Non-pigmented ciliary epithelial cell (primary cell): Measurements from ENCODE around the gene NRG3.

Source experiments
- DNase-seq: peaks from one replicate; pipeline ENCODE4 v3.0.0-alpha.2; 2010; ENCODE audit warnings: low read depth

NRG3 gene

DNA sequence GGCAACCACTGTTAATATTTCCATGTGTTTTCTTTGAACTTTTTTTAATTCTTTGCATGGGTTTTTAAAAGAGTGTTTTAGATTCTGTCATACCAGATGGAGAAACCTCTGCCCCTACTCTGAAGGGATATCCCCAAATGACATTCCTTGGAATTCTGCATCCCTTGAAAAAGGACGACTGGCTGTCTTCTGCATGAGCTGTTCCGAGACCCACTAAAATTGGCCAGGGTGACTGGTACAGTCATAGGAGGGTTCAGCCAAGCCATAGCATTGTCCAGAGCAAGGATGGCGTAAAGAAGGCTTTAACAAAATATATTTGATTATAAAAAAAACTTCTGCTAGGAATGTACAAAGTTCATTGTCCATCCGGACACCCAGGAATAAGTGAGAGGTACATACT lies 952.9 kb downstream of the NRG3 start:
- DNase-seq: no peak

DNA sequence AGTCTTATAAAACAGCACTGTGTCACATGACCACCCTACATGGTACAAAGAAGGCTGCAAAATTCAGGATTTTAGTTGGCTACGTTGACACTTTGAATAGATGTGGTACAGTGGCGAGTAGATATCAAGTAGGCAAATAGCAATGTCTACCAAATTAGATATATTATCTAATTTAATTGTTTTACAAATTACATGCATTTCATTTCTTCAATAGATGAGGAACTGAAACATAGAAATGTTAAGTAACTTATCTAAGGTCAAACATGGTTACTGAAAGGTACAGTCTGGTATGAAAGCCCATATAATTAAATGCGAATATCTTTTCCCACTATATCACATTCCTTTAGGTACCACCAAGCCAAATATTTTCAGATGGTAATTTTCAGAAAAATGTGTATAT lies 972.2 kb downstream of the NRG3 start:
- no peak for DNase-seq

DNA sequence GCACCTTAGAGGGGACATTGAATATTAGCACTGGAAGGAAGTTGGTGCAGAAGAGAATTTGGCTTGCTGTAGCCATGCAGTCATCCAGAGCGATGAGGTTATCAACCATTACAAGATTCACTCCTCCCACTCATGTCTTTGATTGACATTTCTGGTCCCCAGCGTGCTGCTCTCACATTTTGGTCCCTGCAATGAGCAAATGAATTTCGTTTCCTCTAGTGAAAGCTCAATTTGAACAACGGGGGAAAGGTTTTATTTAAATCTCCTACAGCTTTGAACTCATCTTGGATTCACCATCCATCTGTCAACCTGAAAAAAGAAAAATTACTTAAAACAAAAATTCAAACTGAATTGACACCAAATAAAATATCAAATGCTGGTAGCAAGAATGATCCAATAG lies 975.2 kb downstream of the NRG3 start:
- DNase-seq: no peak

DNA sequence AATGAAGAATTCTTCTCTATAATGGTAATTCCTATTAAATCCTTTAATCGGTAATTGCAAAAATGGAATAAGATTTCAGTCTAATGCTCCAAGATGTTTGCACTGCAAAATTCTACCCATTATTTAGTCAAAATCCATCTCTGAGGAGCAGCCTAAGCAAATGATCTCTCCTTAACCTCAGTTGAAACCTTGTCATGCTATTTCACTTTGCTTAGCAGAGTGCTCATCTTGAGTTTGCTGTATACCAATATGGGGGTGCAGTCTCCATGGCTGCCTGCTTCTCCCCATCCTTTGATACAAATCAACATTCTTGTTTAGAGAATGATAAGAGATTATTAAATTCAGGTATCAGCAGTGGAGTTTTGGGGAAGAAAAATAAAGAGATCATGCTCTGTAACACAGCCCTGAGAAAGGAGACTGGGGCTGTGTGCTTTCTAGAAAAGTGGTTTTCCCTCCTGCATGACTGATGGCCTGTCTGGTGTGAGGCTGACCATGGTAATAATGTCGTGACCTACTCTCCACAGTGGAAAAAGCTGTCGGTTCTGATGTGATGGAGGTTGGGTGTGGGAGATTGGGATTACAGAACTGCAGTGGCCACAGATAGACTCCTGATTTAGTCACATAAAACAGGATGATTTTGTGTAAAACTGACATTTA lies 982.1 kb downstream of the NRG3 start:
- DNase-seq: no peak

DNA sequence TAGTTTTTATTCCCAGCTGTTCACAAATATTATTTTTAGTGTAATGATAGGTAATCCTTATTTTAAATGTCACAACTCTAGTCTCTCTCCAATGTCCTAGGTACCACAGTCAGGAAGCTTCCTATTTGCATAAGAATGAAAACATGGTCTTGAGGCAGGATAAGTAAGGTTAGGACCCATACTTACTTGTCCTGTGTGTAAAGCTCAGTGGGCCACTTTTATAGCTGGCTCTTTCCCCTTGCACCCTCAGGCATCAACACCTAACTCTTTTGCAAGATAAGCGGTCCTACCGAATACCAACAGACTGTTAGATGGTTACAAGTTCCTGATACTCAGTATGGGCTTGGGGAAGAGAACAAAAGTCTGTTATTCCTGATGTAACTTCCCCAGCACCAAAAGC lies 986.9 kb downstream of the NRG3 start:
- no peak for DNase-seq

DNA sequence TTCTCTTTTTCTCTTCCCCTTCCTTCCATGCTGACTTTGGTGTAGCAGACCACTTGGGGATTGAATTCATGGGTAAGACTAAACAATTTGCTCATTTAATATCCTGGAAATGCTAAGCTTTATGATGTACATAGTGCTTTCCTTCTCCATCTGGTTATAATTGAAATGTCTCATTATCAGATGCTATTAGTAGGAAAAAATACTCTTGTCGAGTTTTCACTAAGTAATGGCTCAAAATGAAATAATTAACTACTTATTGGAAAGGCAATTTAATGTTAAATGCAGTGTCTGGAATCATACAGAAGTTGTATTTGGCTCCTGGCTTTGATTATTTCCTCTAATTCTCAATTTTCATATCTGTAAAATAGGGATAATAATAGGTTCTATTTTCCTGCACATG lies 990.4 kb downstream of the NRG3 start:
- DNase-seq: no peak

DNA sequence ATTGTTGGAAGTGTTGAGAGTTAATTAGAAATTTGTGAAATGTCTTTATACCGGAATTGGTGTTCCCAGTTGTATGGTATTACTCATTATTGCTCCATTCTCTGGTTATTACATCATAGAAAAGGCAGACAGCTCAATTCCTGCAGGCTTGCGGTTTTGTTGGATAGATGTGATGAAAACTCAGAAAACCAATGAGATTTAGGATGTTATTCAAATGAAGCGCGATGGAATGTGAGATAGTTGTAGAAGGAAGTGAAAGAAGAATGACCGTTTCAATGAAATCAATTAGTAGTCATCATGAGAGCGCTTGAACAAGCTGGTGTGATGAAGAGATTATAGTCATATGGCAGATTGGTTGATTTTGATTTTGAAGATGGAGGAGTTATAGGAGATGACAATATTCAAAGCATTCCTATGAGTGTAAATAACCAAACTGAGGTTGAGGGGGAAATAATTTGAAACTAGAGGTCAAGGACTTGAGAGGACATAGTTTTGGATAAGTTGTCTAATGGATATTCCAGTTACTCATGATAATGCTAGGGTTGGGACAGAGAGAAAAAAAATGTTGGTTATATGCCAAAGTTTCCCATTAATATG lies 991.5 kb downstream of the NRG3 start:
- DNase-seq: peak; percentile 65

DNA sequence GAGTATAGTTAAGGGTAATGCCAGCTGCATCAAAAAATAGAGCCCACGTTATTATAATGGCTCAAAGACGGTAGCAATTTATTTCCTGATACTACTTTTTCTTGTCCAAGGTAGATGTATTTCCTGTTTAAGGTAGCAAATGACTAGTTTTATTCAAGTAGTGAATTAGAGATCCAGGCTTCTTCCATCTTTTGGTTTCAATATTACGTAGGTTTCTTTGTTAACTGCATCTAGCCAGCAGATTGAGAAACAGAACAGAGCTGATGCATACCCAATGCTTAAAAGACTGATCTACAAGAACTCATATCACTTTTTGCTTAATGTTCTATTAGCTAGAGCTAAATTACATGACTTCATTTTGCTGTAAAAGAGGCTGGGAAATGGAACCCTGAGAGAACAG lies 992.1 kb downstream of the NRG3 start:
- DNase-seq: no peak

DNA sequence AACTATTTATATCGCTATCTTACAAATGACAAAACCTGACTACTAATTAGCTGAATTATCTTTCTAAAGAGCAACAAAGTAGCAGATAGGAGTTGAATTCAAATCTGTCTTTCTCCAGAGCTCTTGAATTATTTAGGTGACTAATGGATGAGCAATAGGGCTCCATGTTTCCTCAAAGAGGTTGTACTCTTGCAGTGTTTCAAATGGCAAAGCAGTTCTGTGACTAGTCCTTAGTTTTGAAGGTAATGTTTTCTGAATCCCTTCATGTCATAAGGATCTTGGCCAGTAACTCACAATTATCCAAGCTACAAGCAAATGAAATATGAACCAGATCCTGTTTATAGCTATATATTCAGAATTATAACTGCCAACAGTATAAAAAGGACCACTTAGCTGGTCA lies 999.7 kb downstream of the NRG3 start:
- DNase-seq: no peak

DNA sequence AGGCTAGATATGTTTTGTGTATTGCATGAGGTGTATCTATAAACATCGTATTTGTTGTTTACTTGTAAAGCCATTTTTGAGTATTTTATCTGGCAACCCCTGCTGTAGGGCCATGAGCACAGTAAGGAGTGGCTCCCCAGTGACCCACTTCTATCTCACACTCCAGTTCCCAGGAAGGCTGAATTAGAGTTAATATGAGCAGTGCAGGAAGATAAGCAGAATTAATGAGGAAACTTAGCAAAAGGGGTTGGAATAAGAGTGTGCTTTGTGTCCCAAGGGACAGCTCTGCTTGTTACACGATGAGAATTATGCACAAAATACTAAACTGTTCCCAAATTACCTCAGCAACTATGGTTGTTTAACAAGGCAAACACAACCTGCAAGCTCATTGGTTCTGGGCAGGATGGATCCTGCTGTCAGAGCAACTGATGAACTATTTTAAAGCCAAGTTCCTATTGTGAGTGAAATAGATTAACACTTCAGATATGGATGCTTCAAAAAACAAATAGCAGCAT lies 1005.8 kb downstream of the NRG3 start:
- no peak for DNase-seq

DNA sequence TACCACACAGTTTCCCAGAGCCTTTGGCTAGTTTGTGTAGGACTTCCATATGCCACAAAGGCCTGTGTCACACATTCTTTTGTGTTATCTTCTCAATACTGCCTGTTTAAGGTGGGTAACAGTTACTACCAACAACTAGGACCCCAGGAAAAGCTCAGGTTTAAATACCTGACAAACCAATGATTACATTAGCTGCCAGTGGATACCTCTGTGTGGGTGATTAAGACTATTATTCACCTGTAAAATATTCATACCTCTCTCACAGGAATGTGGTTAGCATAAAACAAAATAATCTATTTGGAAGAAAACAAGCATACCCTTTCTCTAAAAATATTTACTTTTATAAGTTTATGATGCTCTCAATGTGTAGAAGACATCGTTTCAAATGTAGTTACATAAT lies 1007.7 kb downstream of the NRG3 start:
- DNase-seq: no peak

DNA sequence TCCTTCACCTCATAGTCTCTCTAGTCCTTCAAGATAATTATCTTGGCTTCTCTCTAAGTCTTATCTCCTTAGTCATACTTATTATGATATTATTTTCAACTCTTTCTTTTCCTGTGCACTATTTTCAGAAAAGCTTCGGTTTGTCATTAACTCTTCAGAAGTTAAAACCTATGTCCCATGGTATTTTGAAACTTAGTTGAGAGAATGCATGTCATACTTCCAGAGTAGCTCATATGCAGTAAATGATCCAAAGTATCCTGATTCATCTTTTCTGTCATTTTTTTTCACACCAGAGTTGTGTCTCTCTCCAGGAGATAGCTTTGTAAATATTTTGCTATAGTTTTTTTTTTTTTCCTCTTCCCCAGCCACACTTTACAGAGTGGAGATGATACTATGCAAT lies 1008.6 kb downstream of the NRG3 start:
- DNase-seq: no peak

DNA sequence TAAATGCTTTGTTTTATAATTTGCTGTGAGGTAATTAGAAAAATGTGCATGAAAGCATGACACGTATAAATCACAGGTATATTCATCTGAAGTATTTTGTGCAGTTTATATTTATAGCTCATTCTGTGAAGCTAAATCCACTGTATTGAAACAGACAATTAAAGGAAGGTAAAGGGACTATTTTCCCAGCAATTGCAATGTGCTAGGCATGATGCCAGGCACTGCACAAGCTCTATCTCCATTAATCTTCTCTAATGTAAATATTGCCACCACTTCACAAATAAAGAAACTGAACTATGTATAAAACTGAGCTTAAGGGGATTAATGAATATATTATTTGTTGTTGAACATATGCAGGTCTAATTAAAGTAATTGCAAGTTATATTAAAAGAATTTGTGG lies 1012.5 kb downstream of the NRG3 start:
- no peak for DNase-seq

DNA sequence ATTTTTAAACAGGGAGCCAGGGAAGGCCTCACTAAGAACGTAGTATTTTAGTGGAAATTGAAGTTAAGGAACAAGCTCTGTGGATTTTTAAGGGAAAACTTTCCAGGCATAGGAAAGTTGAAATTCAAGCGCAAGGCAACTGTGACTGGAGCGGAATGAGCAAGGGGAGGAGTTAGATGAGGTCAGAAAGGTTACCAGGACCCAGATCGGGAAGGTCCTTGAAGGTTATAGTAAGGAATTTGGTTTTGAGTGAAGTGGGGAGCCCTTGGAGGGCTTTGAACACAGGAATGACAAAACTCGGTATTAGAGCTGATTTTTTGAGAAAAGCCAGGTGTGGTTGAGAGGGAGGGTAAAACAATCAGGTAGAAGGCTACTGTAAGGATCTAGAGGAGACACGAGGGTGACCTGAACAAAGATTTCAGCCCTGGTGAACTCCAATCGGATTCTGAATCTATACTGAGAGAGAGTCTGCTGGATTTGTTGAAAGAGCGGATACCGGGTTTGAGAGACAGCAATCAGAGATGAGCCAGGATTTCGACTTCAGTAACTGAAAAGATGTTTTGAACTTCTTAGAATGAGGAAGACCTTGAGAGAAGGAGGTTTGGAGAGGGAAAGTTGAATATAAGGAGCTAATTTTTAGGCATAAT lies 1013.9 kb downstream of the NRG3 start:
- no peak for DNase-seq

DNA sequence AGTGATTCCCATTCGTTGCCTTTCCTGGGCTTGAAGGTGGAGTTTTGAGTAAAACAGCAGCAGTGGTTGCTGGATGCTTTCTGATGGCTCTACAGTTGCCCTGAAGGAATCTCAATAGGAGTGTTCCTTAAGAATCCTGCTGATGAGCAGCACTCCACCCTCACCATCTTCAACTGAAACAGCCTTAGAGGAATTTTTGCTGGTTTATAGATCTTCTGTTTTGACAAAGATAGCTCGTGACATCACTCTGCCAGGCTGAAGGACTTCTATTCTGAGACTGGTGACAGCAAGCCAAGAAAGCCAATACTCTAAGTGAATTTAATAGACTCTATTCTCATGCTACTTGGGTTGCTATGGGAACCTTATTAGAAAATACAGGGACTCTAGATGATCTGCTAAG lies 1014.7 kb downstream of the NRG3 start:
- DNase-seq: no peak

DNA sequence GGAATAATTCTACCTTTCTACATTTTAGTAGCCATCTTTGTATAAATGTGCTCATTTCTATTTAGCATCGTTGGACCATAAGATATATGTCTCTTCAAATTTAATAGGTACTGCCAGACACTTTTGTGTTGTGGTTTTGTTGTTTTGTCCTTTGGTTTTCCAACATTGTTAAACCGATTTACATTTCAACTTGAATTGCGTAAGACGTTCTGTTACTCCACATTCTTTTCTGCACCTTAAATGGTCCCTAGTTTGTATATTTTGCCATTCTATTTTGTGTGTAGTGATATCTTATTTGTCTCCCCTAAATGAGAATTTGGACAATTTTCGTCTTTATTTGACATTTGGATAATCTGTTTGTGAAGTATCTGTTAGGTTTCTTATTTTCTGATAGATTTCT lies 1015.6 kb downstream of the NRG3 start:
- no peak for DNase-seq

DNA sequence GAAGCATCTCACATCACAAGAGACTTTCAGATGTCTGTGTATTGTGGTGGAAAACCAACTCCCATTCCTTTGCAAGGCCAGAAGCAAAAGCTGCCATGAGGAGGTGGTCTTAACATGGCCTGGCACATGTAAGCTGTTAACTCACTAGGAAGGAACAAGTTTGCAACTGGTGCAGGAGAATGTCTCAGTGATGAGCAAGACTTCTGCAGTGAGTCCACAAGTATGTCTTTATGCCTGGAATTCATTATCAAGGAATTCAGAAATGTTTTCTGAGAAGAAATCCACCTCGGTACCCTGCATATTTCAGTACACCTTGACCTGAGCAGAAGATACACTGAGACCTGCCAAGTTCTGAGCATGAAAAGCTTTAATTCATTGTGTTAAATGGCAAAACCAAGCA lies 1033.1 kb downstream of the NRG3 start:
- no peak for DNase-seq

DNA sequence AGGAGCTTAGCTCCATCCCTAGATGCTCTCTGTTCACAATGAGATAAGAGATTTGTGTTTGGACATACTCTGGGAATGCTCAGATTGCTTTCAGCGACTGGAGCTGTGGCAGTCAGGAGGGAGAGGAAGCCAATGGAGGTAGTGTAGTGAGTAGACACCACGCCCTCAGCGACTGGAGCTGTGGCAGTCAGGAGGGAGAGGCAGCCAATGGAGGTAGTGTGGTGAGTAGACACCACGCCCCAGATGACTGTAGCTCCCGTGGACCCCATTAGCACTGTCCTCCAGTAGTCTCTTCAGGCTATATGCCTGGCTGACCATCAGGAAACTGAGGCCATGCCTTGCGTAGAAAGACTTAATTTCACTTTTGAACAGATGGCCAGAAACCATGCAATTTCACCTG lies 1033.8 kb downstream of the NRG3 start:
- no peak for DNase-seq

DNA sequence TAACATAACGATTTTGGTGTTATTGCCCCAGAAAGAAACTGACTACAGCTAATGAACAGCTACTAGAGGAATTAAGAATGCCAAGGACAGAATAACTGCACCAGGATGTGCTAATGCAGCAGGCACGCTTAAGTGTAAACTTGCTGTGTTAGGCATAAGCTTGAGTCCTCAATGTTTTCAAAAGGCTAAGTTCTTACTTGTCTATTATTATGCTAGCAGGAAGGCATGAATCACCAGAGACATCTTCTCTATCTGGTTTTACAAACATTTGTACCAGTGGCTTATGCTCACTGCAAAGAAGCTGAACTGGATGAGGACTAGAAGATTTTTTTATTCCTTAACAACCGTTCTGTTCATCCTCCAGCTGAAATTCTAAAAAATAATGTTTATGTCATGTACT lies 1035.3 kb downstream of the NRG3 start:
- DNase-seq: no peak

DNA sequence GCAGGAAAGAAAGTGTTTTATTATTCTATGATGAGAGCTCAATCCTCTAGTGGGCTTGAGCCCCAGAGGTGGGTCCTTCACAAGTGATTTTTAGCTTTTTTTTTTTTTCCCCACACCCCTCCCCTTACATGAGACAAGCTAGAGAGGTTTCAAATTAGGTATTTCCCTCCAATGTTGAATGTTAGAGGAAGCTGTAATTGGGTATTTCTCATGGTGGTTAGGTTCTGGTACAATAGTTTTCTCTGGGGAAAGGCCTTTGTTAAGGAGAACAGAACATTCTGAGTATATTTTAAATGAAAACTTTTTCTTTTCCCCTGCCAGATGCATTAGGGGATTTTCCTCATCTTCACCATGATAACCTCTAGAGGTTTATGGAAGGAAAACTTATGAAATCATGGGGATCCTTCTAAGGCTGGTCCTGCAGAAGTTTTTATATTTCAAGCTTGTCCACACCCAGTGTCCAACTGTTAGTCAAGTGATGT lies 1039.7 kb downstream of the NRG3 start:
- no peak for DNase-seq

DNA sequence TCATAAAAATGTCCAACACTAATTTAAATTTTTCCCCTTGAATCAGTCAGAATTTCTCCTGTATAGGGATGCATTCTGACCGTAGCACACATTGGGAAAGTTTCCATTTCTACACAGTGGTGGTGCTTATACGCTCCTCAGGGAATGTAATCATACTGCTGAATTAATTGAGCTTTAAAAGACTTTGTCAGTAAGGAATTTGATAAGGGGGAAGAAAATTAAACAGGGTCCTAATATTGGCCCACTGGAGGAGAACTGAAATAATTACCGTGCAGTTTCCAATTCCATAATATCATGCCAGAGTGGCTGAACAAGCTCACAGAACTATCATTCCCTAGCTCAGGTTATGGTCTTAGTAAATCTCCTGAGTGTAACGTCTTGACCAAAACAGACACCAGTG lies 1041.9 kb downstream of the NRG3 start:
- DNase-seq: no peak

DNA sequence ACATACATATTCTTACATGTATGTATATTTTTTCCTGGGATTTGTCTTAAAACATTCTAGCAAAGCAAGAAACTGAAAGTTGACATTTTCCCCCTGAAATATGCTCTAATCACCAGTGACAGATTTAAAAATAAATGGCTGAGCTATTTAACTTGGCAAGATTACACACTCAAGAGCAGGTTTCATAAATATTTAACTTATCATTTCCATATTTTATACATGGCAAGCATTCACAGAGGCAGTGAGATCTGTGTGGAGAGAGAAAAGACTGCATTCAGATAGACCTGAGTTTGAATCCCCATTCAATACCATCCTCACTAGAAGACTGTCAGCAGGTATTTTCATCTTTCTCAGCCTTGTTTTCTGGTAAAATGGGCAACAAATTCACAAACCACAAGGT lies 1043.0 kb downstream of the NRG3 start:
- no peak for DNase-seq

DNA sequence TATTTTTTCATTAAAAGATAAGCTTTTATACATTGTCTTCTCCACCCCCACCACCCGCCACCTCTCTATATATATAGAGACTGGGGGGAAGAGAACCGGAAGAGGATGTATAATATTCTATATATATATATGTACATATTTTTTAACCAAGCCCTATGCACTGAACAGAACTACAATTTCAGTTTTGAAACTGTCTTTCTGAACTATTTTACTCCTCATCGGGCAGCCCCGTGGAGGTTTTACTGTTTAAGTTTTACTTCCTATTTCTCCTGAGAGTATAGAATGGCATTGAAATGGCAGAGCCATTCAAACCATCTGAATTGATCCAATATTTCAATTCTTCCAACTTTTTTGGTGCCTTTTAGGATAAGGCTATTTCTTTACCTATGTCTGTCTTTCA lies 1047.1 kb downstream of the NRG3 start:
- no peak for DNase-seq

DNA sequence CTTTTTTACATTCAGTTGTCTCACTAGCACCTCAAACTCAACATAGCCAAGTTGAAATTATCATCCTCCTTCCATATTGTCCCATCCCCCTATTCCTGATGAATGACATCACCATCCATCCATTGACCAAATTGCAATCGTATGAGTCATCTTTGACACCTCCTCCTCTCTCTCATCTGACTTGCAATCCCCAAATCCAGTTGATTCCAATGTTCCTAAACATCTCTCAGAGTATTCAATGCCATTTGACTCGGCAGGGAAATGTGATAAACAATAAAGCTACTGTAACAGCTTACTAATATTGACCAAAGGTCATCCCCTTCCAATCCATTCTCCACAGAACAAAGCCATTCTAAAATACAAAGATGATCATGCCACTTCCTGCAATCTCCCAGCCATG lies 1047.8 kb downstream of the NRG3 start:
- no peak for DNase-seq
